ENCODE measurements around the gene PPP1R3G.

Gene PPP1R3G

DNA sequence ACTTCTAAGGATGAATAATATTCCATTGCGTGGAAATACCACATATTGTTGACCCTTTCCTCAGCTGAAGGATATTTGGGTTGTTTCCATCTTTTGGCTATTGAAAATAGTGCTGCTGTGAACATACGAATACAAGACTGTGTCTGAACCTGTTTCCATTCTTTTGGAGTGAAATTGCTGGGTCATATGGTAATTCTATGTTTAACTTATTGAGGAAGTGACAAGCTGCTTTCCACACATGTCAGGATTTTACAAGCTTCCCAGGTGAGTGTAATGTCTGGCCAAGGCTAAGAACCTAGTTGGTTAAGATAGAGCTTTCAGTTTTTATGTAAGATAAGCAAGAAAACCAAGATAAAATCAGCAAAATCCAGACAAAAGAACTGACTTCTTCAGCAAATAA is 48.8 kb downstream of the PPP1R3G start:
- Histone ChIP-seq H3K36me3 (ENCODE audit: control insufficient read depth, insufficient read depth, low read length) (no peaks in the 10 kb centered on the region), H3K4me1 (ENCODE audit: control insufficient read depth, insufficient read depth, low read length) (peaks cover 22% of the 10 kb centered on the region), H3K27ac (ENCODE audit: insufficient read depth, low read depth, low read length, poor library complexity, severe bottlenecking) (no peak overlapping the region), H3K27me3 (ENCODE audit: control insufficient read depth, insufficient read depth, low read length, poor library complexity, severe bottlenecking) (no peaks in the 10 kb centered on the region), H3K9me3 (ENCODE audit: control insufficient read depth, low read length) (no peaks in the 10 kb centered on the region), H3K4me3 (ENCODE audit: insufficient read depth, low read depth, low read length) (no peak overlapping the region)
- 94 to 96% methylated on average over 2 of the region's 2 CpGs for WGBS, 2 experiments

DNA sequence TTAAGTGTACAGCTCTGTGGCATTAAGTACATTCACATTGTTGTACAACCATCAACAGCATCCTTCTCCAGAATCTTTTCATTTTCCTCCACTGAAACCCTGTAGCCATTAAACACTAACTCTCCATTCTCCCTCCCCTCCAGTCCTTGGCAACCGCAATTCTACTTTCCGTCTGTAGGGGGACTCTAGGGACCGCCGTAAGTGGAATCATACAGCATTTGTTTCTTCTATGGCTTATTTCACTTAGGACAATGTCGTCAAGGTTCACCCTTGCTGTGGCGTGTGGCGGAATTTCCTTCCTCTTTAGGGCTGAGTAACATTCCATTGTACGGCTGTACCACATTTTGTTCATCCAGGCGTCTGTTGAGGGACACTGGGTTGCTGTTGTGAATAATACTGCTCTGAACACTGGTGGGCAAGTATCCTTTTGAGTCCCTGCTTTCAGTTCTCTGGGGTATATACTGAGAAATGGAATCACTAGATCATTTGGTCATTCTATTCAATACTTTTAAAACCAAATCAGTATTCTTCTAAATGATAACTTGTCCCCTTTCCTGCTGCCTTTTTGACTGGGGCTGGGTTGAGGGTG is 50.7 kb downstream of the PPP1R3G start:
- no peaks in the 10 kb centered on the region for H3K9me3 ChIP-seq (ENCODE audit: control insufficient read depth, low read length)
- WGBS, 2 experiments = 51 to 56% methylated on average over 9 of the region's 9 CpGs

DNA sequence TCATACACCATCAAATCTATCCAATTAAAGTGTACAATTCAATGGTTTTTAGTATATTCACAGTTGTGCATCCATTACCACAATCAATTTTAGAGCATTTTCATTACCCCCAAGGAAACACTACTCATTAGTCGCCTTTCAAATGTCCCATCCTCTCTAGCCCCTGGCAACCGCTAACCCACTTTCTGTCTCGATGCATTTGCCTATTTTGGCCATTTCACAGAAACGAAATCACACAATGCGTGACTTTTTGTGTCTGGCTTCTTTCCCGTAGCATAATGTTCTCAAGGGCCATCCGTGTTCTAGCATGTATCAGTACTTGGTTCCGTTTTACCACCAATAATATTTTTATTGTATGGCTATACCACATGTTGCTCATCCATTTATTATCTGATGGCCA is 51.7 kb downstream of the PPP1R3G start:
- H3K36me3 ChIP-seq (ENCODE audit: control insufficient read depth, insufficient read depth, low read length) = no peaks in the 10 kb centered on the region
- peaks cover 12% of the 10 kb centered on the region for H3K4me1 ChIP-seq (ENCODE audit: control insufficient read depth, insufficient read depth, low read length)
- 88% methylated on average over 8 of the region's 8 CpGs for WGBS, 2 experiments
- no peaks in the 10 kb centered on the region for H3K27me3 ChIP-seq (ENCODE audit: control insufficient read depth, insufficient read depth, low read length, poor library complexity, severe bottlenecking)
- no peak overlapping the region for H3K27ac ChIP-seq (ENCODE audit: insufficient read depth, low read depth, low read length, poor library complexity, severe bottlenecking)
- H3K4me3 ChIP-seq (ENCODE audit: insufficient read depth, low read depth, low read length) = no peak overlapping the region
- H3K9me3 ChIP-seq (ENCODE audit: control insufficient read depth, low read length) = no peaks in the 10 kb centered on the region

More for the DNA sequence above, 50.7 kb downstream of the PPP1R3G start:
- no peaks in the 10 kb centered on the region for H3K27me3 ChIP-seq (ENCODE audit: control insufficient read depth, insufficient read depth, low read length, poor library complexity, severe bottlenecking)
- H3K36me3 ChIP-seq (ENCODE audit: control insufficient read depth, insufficient read depth, low read length) = no peaks in the 10 kb centered on the region
- no peak overlapping the region for H3K4me3 ChIP-seq (ENCODE audit: insufficient read depth, low read depth, low read length)
- peaks cover 12% of the 10 kb centered on the region for H3K4me1 ChIP-seq (ENCODE audit: control insufficient read depth, insufficient read depth, low read length)
- H3K27ac ChIP-seq (ENCODE audit: insufficient read depth, low read depth, low read length, poor library complexity, severe bottlenecking) = no peak overlapping the region
